ENCODE measurements around the gene KLHL29.

DNA sequence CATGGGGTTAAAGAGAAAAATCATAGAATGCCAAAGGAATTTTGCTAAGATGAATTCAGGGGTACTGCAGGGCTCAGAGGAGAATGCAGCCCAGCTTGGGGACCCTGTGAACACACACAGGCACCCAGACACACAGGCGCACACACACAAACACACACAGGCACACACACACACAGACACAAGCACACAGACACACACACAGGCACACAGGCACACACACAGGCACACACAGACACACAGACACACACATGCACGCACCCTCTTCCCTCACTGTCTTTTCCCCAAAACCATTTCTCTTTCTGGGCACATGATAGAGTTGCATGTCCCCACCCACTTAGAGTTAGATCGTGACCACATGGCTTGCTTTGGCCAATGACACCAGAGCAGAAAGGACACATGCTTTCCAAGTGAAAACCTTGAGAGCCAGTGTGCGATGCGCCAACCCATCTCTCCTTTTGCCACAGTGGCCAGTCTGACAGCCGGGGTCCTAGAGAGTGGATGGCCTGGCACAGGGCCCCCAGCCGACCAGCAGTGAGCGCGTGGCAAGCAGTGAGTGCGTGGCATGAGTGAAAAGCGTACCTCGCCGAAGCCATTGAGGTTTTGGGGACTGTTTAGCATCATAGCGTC lies 163.3 kb downstream of the KLHL29 start:
- TF ChIP-seq, protein P1, sequence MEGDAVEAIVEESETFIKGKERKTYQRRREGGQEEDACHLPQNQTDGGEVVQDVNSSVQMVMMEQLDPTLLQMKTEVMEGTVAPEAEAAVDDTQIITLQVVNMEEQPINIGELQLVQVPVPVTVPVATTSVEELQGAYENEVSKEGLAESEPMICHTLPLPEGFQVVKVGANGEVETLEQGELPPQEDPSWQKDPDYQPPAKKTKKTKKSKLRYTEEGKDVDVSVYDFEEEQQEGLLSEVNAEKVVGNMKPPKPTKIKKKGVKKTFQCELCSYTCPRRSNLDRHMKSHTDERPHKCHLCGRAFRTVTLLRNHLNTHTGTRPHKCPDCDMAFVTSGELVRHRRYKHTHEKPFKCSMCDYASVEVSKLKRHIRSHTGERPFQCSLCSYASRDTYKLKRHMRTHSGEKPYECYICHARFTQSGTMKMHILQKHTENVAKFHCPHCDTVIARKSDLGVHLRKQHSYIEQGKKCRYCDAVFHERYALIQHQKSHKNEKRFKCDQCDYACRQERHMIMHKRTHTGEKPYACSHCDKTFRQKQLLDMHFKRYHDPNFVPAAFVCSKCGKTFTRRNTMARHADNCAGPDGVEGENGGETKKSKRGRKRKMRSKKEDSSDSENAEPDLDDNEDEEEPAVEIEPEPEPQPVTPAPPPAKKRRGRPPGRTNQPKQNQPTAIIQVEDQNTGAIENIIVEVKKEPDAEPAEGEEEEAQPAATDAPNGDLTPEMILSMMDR (IDR thresholded peaks at IDR 0.05 in 2 of 3, conservative IDR thresholded peaks at IDR 0.05 in 1 of 3; ENCODE audit: control insufficient read depth in 2 of 3, extremely low read depth in 1 of 3, insufficient read depth in 1 of 3, low read depth in 3 of 3, low read length in 3 of 3): no peak
- TF ChIP-seq RBBP5 (conservative IDR thresholded peaks at IDR 0.05): no peak
- no peak for TF ChIP-seq RFX5 (IDR thresholded peaks at IDR 0.05; ENCODE audit: low read depth, low read length)
- no peak for TF ChIP-seq JUND (IDR thresholded peaks at IDR 0.05; ENCODE audit: low read depth, low read length)
- TF ChIP-seq PAX8 (IDR thresholded peaks at IDR 0.05): no peak
- no peak for TF ChIP-seq REST (IDR thresholded peaks at IDR 0.05; ENCODE audit: low read depth, low read length)
